Measurements from ENCODE around the gene TRPV5. TPM values are rescaled to one million over a fixed set of nuclear protein-coding genes. Genes with fewer than 3 reads are reported as not detected.

TRPV5 gene
- total RNA-seq, 6 donors from 2014 or later: not detected

- TF ChIP-seq POLR2A (IDR thresholded peaks at IDR 0.05): no peak
- peak; percentile 49 to 80 (median 64) for TF ChIP-seq CTCF (IDR thresholded peaks at IDR 0.05)
- no peak for TF ChIP-seq POLR2AphosphoS5 (IDR thresholded peaks at IDR 0.05)
- WGBS, 2 donors: 29 to 33% methylated on average over 8 of the region's 8 CpGs
- Histone ChIP-seq H3K9me3 (no peaks in the 10 kb centered on the region), H3K4me1 (no peaks in the 10 kb centered on the region), H3K27ac (no peak overlapping the region), H3K27me3 (no peaks in the 10 kb centered on the region), H3K4me3 (no peak overlapping the region), H3K36me3 (no peaks in the 10 kb centered on the region)
- peak in 1 of 2 donors; percentile 53 for ATAC-seq (ENCODE audit: low FRiP score in 2 of 2)
- peak in 1 of 2 donors; percentile 34 for DNase-seq
Observed at GRCh38 chr7:142880876-142881505, 52.6 kb downstream of the TRPV5 start.

- H3K9me3 ChIP-seq: no peaks in the 10 kb centered on the region
- no peaks in the 10 kb centered on the region for H3K27me3 ChIP-seq
- TF ChIP-seq CTCF (IDR thresholded peaks at IDR 0.05) (no peak), POLR2A (IDR thresholded peaks at IDR 0.05) (no peak), POLR2AphosphoS5 (IDR thresholded peaks at IDR 0.05) (no peak), EP300 (IDR thresholded peaks at IDR 0.05) (no peak)
- WGBS, 2 donors: 85 to 90% methylated on average over 5 of the region's 5 CpGs
- H3K4me1 ChIP-seq: no peaks in the 10 kb centered on the region
- no peak overlapping the region for H3K27ac ChIP-seq
- H3K36me3 ChIP-seq: no peaks in the 10 kb centered on the region
- no peak for DNase-seq
- no peak overlapping the region for H3K4me3 ChIP-seq
- no peak for ATAC-seq (ENCODE audit: low FRiP score in 2 of 2)
Observed at GRCh38 chr7:142879060-142879459, 54.5 kb downstream of the TRPV5 start.

- Histone ChIP-seq H3K9me3 (no peaks in the 10 kb centered on the region), H3K27me3 (no peaks in the 10 kb centered on the region), H3K36me3 (no peaks in the 10 kb centered on the region), H3K4me1 (no peaks in the 10 kb centered on the region), H3K4me3 (no peak overlapping the region), H3K27ac (no peak overlapping the region)
- no peak for TF ChIP-seq POLR2A (IDR thresholded peaks at IDR 0.05)
- 87 to 92% methylated on average over 2 to 3 of the region's 3 CpGs for WGBS, 2 donors
- ATAC-seq (ENCODE audit: low FRiP score in 2 of 2) (no peak), DNase-seq (no peak)
Observed at GRCh38 chr7:142878315-142878714, 55.2 kb downstream of the TRPV5 start.

GRCh38 chr7:142876991-142877910 is 56.3 kb downstream of the TRPV5 start:
- WGBS, 2 donors: 87 to 88% methylated on average over 10 to 17 of the region's 18 CpGs
- no peak for TF ChIP-seq POLR2A (IDR thresholded peaks at IDR 0.05)
- TF ChIP-seq CTCF (IDR thresholded peaks at IDR 0.05): no peak
- H3K27me3 ChIP-seq: no peaks in the 10 kb centered on the region
- no peak overlapping the region for H3K4me3 ChIP-seq
- H3K36me3 ChIP-seq: no peaks in the 10 kb centered on the region
- ATAC-seq (ENCODE audit: low FRiP score in 2 of 2) (no peak), DNase-seq (peak in 1 of 2 donors; percentile 52)
- no peaks in the 10 kb centered on the region for H3K9me3 ChIP-seq
- H3K27ac ChIP-seq: no peak overlapping the region
- no peaks in the 10 kb centered on the region for H3K4me1 ChIP-seq

GRCh38 chr7:142876236-142876960 is 57.1 kb downstream of the TRPV5 start:
- ATAC-seq (ENCODE audit: low FRiP score in 2 of 2) (no peak), DNase-seq (no peak)
- WGBS, 2 donors: 84 to 88% methylated on average over 5 to 9 of the region's 9 CpGs
- Histone ChIP-seq H3K4me1 (no peaks in the 10 kb centered on the region), H3K36me3 (no peaks in the 10 kb centered on the region), H3K9me3 (no peaks in the 10 kb centered on the region), H3K4me3 (no peak overlapping the region), H3K27ac (no peak overlapping the region), H3K27me3 (no peaks in the 10 kb centered on the region)
- TF ChIP-seq POLR2AphosphoS5 (IDR thresholded peaks at IDR 0.05) (no peak), EP300 (IDR thresholded peaks at IDR 0.05) (no peak), POLR2A (IDR thresholded peaks at IDR 0.05) (no peak), CTCF (IDR thresholded peaks at IDR 0.05) (no peak)

Measured in upper lobe of left lung (tissue), 6 donors.